NCI-H524 (cell line): ENCODE results near the gene KIF2A.
A peak's percentile ranks its signal among the peaks of the same experiment; 100 is the strongest.

Experiments
- DNase-seq, 2 experiments: peaks; one replicate each; lab custom pipeline; 2025; lab: John Stamatoyannopoulos, UW

KIF2A gene

GRCh38 chr5:62305715-62306322 lies at the start of gene KIF2A:
TSS of gene KIF2A (plus strand) at chr5:62306206. CDS start at chr5:62306473, 267 bp downstream.
- peak; percentile 66 to 91 for DNase-seq

- no peak for DNase-seq
Measured at GRCh38 chr5:62257020-62257367, 49.0 kb upstream of the KIF2A start.

- no peak for DNase-seq
Measured at GRCh38 chr5:62258654-62259053, 47.4 kb upstream of the KIF2A start.

- peak in 1 of 2 experiments; percentile 83 for DNase-seq
Measured at GRCh38 chr5:62259699-62260250, 46.2 kb upstream of the KIF2A start.

- peak; percentile 50 to 83 for DNase-seq
Measured at GRCh38 chr5:62260513-62260912, 45.5 kb upstream of the KIF2A start.

- no peak for DNase-seq
Measured at GRCh38 chr5:62263401-62263800, 42.6 kb upstream of the KIF2A start.

- no peak for DNase-seq
Measured at GRCh38 chr5:62265648-62266112, 40.3 kb upstream of the KIF2A start.

GRCh38 chr5:62266573-62266972 lies 39.4 kb upstream of the KIF2A start:
- DNase-seq: no peak

GRCh38 chr5:62268234-62268633 lies 37.8 kb upstream of the KIF2A start:
- DNase-seq: peak in 1 of 2 experiments; percentile 47

GRCh38 chr5:62268792-62269191 lies 37.2 kb upstream of the KIF2A start:
- DNase-seq: no peak

GRCh38 chr5:62271370-62271769 lies 34.6 kb upstream of the KIF2A start:
- no peak for DNase-seq

- DNase-seq: no peak
Measured at GRCh38 chr5:62271870-62272269, 34.1 kb upstream of the KIF2A start.

- DNase-seq: no peak
Measured at GRCh38 chr5:62273687-62274086, 32.3 kb upstream of the KIF2A start.

- DNase-seq: no peak
Measured at GRCh38 chr5:62275581-62275980, 30.4 kb upstream of the KIF2A start.

GRCh38 chr5:62281411-62281810 lies 24.6 kb upstream of the KIF2A start:
- DNase-seq: no peak

GRCh38 chr5:62282064-62282463 lies 23.9 kb upstream of the KIF2A start:
- DNase-seq: no peak

- DNase-seq: no peak
Measured at GRCh38 chr5:62283005-62283404, 23.0 kb upstream of the KIF2A start.

GRCh38 chr5:62283861-62284260 lies 22.1 kb upstream of the KIF2A start:
- no peak for DNase-seq

- DNase-seq: no peak
Measured at GRCh38 chr5:62284946-62285891, 20.8 kb upstream of the KIF2A start.

- DNase-seq: no peak
Measured at GRCh38 chr5:62286834-62287233, 19.2 kb upstream of the KIF2A start.

GRCh38 chr5:62287237-62287636 lies 18.8 kb upstream of the KIF2A start:
- no peak for DNase-seq

- DNase-seq: no peak
Measured at GRCh38 chr5:62288118-62288517, 17.9 kb upstream of the KIF2A start.

- no peak for DNase-seq
Measured at GRCh38 chr5:62289813-62290212, 16.2 kb upstream of the KIF2A start.
